Activated naive CD4-positive, alpha-beta T cell treated with anti-CD3 and anti-CD28 coated beads, Interleukin-2, amount 50 U/mL, for 16 hours (primary cell): ENCODE results near the gene UBTD2.
"Not testable (repeated sequence)": the region's sequence is repeated elsewhere in the genome, so short reads cannot be mapped to it uniquely, and the experiment has no call there.

Experiments used
- DNase-seq: peaks from one replicate; pipeline ENCODE4 v3.0.0-alpha.2; 2020

Gene UBTD2, protein sequence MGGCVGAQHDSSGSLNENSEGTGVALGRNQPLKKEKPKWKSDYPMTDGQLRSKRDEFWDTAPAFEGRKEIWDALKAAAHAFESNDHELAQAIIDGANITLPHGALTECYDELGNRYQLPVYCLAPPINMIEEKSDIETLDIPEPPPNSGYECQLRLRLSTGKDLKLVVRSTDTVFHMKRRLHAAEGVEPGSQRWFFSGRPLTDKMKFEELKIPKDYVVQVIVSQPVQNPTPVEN

GRCh38 chr5:172283020-172283861 is at the start of gene UBTD2:
TSS of gene UBTD2 (minus strand) at chr5:172283764. CDS start at chr5:172283665, 99 bp downstream.
- DNase-seq = peak; percentile 79

- DNase-seq = not testable (repeated sequence)
Measured at GRCh38 chr5:172326901-172327300, 43.3 kb upstream of the UBTD2 start.

GRCh38 chr5:172325452-172325851 is 41.9 kb upstream of the UBTD2 start:
- no peak for DNase-seq

GRCh38 chr5:172322028-172322965 is 38.7 kb upstream of the UBTD2 start:
- DNase-seq = no peak

DNA sequence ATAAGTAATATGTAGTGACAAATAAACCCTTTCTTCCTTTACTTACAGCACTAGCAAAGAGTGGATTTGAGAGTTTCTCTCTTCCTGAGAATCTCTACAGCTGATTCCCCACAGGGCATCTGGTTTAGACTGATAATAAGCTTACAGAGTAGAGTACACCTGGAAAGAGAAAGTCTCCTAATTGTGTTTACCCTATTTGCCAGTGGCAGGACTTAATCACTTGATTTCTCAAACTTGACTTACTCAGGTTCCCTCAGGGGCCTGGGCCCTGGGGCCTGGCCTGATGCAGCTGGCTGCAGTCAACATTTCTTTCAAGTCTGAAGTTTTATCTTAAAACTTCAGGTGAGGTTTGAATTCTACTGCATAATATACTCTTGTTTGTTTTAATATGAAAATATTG is 38.0 kb upstream of the UBTD2 start:
- DNase-seq = no peak

DNA sequence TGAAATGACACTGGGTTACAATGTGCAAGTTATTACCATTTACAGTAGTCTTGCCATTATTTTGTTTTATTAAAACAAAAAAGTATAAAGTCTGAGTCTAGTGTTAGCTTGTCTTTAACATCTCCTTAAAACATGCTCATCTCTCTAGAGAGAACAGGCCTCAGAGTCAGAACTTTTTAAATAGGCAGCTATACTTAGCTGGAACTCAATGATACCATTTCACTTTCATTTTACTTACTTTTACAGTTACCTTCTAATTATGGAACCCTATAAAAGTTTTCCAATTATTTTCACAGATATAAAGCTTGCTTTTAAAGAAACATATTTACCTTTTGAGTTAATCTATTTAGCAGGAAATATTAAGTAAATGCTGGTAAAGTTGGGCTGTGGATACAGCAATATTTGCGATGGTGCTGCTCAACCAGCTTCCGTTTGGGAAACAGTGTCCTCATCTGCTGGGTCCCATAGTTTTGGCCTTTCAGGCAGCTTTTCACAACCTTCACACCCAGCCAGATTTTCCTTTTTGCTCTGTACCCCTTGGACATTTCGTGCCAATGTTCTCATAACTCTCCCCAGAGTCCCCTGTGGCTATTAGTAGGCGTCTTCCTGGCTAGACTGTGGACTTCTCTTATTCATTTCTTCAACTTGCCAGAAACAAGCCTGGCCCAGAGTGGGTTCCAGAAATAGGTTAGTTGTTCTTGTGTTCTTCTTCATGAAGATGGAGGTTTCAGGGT is 36.3 kb upstream of the UBTD2 start:
- DNase-seq = no peak

DNA sequence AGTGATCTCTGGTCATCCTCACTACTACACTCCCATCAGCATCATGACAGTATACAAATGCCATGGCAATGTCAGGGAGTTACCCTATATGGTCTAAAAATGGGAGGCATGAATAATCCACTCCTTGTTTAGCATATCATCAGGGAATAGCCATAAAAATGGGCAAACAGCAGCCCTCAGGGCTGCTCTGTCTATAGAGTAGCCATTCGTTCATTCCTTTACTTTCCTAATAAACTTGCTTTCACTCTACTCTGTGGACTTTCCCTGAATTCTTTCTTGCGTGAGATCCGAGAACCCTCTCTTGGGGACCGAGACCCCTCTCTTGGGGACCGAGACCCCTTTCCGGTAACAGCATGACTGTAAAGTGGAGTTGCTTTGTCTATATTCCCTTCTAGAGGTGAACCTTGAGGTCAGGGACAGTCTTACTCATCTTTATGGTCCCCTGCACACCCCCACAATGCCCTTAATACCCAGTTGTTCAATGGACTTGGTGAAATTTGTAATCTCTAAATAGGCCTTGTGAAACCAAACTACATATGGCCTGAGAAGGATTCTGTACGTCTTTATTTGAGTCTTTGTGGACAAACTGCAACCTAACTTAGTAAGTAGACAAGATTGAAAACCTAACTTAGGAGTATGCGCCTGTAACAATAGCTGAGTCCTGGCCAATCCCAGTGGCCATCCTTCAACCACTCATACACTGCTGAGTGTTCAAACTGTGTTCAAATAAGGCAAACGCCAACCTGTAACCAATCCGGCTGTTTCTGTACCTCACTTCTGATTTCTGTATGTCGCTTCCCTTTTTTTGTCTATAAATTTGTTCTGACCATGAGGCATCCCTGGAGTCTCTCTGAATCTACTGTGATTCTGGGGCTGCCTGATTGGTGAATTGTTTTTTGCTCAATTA is 32.3 kb upstream of the UBTD2 start:
- no peak for DNase-seq

DNA sequence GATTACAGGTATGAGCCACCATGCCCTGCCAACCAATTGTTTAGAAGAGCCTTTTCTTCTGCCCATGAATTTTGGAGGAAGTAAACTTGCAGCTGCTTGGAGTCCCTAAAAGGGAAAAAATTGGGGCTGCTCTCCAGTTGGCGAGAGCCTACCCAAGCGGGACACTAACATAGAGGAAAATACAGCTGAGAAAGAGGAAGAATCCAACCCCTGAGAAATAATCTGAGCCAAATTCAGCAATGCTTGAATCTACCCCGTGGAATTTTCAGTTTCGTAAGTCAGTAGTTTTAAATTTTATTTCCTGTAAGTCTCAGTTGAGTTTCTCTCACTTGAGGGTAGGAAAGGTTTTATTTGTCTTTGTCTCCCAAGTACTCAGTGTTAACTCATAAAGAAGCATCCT is 30.4 kb upstream of the UBTD2 start:
- DNase-seq = no peak

- no peak for DNase-seq
Measured at GRCh38 chr5:172312286-172312685, 28.7 kb upstream of the UBTD2 start.

DNA sequence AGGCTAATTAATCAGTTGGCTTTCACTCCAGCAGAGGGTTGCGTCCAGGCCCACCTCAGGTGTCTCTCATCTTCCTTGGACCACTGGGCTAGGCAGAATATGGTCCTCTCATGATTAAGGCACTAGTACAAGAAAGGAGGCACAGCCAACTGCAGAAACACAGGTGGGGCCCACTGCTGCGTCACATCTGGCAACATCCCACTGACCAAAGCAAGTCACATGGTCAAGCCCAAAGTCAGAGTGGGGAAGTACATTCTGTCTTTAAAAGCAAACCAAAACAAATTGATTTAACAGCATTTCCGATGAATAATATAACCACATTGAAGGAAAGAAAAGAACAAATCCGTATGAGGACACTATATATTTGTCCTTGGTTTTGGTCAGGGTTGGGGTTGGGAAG is 28.0 kb upstream of the UBTD2 start:
- DNase-seq = no peak

DNA sequence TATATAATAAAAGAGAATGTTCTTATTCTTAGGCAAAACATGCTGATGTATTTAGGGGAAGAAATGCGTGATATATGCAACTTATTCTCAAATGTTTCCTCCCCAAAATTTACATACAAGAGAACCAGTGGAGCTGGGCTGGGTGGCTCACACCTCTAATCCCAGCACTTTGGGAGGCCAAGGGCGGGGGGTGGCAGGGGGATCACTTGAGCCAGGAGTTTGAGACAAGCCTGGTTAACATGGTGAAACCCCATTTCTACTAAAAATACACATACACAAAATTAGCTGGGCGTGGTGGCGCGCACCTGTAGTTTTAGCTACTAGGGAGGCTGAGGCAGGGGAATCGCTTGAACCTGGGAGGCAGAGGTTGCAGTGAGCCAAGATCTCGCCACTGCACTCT is 27.5 kb upstream of the UBTD2 start:
- DNase-seq = no peak

DNA sequence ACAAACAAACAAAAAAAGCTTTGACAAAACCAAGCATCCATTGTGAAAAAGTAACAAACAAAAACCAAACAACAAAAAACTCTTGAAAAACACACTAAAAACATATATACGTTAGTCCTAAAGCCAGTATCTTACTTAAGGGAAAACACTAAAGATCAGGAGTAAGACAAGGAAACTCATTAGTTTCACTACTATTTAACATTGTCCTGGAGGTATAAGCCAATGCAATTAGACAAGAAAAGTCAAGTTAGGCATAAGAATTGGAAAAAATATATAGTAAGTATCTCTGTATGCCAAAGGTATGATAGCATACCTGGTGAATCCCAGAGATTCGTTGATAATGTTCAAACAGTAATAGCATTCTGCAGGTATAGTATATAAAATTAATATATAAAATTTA is 21.8 kb upstream of the UBTD2 start:
- no peak for DNase-seq

- no peak for DNase-seq
Measured at GRCh38 chr5:172303572-172304335, 20.2 kb upstream of the UBTD2 start.

DNA sequence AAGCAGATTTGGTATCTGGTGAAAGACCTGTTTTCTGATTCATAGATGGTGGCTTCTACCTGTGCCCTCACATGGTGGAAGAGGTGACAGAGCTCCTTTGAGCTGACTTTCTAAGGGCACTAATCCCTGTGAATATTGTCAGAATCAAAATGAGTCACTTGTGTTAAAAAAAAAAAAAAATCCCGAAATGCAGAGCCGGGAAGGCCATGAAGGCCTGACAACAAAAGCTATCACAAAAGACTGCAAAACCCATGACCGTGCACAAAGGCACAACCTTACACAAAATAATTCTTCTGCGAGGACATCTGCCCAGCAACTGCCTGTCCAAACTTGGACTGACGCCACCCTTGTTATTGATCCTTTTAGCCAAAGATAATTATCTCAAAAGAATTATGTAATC is 19.6 kb upstream of the UBTD2 start:
- DNase-seq = no peak

GRCh38 chr5:172302047-172302710 is 18.6 kb upstream of the UBTD2 start:
- no peak for DNase-seq

GRCh38 chr5:172299916-172300439 is 16.4 kb upstream of the UBTD2 start:
- no peak for DNase-seq

GRCh38 chr5:172294831-172295230 is 11.3 kb upstream of the UBTD2 start:
- DNase-seq = no peak

DNA sequence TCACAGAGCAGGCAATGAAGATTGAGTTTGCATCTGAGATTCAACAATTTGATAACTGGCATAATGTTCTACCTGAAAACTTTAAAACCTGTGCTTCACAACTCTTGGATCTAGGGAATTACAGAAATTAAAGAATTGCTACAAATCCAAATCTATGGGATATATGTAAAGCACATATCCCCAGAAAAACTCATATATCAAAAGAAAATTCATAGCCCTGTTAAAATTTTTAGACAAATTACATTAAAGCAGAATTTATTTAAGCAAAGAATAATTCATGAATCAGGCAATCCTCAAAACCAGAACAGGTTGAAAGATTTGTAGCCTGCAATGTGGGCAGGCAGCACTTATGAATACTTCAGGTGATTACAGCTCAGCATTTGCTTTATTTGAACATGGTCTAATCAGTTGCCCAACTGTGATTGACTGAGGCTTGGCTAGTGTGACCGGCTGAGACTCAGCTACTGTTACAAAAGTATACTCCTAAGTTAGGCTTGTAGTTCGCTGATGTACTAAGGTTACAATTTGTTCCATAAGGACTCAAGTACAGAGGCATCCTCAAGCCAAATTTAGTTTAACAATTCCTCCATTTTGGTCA is 10.3 kb upstream of the UBTD2 start:
- no peak for DNase-seq

DNA sequence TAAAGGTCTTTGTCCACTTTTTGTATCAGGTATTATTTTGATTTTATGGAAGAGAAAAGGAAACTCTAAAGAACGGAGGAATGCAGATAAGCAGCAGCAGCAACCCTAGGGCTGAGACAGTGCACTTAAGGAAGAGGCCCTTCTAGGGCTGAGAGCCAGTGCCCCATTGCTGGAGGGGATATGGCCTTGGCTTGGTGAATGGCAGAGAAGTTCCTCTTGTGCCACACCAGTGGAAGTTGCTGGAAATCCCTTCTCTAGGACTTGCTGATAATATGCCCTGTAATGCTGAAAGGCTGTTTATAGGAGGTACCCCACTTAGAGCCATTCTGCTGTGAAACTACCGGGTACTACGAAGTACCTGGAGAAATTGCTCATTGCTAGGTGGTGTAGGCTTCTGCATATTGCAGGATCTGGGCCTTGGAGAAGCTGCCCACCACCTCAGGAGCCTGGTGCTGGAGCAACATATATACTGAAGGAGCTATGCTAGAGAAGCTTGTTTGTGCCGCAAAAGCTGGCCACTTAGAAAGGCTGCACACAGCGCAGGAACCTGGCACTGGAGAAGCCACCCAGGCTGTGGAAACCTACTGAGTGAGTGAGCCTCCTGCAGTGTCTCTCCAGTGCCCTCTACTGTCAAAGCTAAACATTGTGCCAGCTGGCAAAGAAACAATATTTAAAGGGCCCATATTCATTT is 9.6 kb upstream of the UBTD2 start:
- peak; percentile 63 for DNase-seq
